NCI-H2107 (cell line): ENCODE data around the gene HTR3E.
"Not testable (repeated sequence)": the region's sequence is repeated elsewhere in the genome, so short reads cannot be mapped to it uniquely, and the experiment has no call there.

Experiments used
- DNase-seq: peaks from one replicate; lab custom pipeline; 2025; lab: John Stamatoyannopoulos, UW

HTR3E gene, protein sequence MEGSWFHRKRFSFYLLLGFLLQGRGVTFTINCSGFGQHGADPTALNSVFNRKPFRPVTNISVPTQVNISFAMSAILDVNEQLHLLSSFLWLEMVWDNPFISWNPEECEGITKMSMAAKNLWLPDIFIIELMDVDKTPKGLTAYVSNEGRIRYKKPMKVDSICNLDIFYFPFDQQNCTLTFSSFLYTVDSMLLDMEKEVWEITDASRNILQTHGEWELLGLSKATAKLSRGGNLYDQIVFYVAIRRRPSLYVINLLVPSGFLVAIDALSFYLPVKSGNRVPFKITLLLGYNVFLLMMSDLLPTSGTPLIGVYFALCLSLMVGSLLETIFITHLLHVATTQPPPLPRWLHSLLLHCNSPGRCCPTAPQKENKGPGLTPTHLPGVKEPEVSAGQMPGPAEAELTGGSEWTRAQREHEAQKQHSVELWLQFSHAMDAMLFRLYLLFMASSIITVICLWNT

GRCh38 chr3:184096811-184097383 lies at the start of gene HTR3E:
Gene HTR3E, plus strand, starts transcription at chr3:184097064. Its CDS starts 466 bp downstream, at chr3:184097530.
- DNase-seq = no peak

- DNase-seq = peak; percentile 51
These were observed 46.5 kb upstream of the HTR3E start for GRCh38 chr3:184050217-184050847.

- DNase-seq = no peak
These were observed 44.1 kb upstream of the HTR3E start, which contains the start of gene HTR3C for GRCh38 chr3:184052767-184053166. Gene HTR3C, plus strand, starts transcription at chr3:184053047. Its CDS starts 34 bp downstream, at chr3:184053081.

- no peak for DNase-seq
These were observed 38.8 kb upstream of the HTR3E start for GRCh38 chr3:184058029-184058428.

- no peak for DNase-seq
These were observed 37.4 kb upstream of the HTR3E start for GRCh38 chr3:184059424-184059823.

DNA sequence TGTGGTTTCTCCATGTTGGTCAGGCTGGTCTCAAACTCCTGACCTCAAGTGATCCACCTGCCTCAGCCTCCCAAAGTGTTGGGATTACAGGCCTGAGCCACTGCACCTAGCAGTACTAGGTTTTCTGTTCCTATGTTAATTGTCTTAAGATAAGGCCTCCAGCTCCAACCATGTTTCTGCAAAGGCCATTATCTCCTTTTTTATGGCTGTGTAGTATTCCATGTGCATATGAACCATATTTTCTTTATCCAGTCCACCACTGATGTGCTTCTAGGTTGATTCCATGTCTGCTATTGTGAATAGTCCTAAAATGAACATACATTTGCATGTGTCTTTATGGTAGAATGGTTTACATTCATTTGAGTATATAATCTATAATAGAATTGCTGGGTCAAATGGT lies 34.2 kb upstream of the HTR3E start:
- no peak for DNase-seq

DNA sequence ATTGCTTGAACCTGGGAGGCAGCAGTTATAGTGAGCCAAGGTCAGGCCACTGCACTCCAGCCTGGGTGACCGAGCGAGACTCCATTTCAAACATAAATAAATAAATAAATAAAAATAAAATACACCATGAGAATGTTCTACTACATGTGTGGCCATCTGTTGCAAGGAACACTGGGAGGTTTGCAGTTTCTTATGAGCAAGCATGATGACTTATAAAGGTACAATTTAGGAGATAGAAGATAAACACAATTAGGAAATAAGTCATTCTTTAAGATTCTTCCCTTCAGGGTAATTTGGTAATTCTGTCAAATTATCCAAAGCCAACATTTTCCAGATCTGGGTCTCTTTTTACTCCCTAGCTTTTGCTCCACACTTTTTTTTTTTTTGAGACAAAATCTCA lies 30.7 kb upstream of the HTR3E start:
- no peak for DNase-seq

DNA sequence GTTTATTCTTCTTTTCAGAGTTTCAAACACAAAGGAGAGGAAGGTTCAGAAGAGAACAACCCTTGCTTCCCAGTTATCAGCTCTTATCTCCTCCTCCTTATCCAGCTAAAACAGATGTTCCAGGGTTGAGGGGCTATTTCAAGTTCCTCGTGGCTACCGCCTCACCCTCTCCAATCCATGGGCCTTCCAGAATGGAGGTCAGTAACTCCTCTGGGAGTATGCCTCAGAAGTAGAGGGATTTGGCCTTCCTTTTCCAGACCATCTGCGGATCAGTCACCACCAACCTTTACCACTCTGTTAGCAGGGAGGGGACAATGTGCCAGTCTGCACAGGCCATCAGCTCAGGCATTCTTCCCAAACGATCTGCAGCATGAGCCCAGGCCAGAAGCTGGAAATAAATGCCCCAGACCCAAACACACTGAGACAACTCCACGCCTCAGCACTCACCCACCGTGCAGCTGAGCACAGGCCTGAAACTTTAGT lies 29.2 kb upstream of the HTR3E start:
- no peak for DNase-seq

DNA sequence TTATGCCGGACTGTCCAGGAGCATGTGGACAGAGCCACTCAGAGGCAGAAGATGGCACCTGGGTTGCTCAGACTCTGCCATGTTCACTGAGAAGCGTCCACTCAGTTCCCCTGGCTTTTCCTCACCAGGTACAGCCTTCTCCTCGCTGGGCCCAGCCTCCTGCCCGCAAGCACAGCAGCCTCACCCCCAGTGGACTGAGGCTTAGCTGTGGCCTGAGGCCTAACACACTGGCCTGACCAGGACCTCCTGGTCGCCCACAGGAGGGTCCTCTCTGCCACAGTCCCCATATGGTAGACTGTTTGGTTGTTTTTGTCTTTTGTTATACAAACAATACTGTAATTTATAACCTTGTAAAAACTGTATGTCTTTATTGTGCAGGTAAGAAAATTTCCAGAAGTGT lies 28.5 kb upstream of the HTR3E start:
- DNase-seq = no peak

DNA sequence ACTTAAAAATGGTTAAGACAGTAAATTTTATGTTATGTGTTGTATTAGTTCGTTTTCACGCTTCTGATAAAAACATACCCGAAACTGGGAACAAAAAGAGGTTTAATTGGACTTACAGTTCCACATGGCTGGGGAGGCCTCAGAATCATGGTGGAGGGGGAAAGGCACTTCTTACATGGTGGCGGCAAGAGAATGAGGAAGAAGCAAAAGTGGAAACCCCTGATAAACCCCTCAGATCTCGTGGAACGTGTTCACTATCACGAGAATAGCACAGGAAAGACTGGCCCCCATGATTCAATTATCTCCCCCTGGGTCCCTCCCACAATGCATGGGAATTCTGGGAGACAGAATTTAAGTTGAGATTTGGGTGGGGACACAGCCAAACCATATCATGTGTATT lies 25.7 kb upstream of the HTR3E start:
- not testable (repeated sequence) for DNase-seq

- DNase-seq = no peak
These were observed 23.2 kb upstream of the HTR3E start for GRCh38 chr3:184073621-184074020.

GRCh38 chr3:184075901-184076300 lies 21.0 kb upstream of the HTR3E start:
- no peak for DNase-seq

- DNase-seq = no peak
These were observed 19.0 kb upstream of the HTR3E start for GRCh38 chr3:184077881-184078280.

GRCh38 chr3:184078851-184079250 lies 18.0 kb upstream of the HTR3E start:
- DNase-seq = no peak

DNA sequence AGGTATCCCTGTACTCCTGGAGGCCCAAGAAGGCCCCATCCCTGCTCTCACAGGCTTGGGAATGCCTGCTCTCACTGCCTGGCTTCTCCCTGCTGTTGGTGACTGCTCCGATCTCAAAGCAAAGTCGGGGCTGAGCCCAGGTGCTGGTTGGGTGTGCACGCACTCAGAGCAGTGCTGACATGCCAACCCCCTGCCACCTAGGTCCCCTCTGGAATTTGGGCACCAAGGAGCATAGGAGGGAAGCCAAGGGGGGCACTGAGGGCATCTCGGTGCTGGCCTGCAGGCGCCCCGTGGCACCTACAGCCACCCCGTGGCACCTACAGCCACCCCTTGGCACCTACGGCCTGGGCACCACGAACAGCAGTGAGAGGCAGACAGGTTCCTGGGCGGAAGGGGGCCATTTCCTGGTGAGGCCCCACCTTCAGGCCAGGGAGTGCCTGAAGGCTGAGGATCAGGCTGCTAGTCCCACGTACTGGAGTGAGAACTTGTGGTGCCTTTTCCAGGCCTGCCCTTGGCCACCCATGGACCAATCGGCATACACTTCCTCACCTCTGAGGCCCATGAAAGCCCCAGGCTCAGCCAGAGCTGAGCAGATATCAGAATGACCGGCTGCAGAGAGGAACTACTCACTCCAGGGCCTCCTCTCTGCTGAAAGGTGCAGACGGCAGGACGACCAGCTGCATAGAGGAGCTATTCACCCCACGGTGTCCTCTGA lies 15.6 kb upstream of the HTR3E start:
- DNase-seq = no peak

DNA sequence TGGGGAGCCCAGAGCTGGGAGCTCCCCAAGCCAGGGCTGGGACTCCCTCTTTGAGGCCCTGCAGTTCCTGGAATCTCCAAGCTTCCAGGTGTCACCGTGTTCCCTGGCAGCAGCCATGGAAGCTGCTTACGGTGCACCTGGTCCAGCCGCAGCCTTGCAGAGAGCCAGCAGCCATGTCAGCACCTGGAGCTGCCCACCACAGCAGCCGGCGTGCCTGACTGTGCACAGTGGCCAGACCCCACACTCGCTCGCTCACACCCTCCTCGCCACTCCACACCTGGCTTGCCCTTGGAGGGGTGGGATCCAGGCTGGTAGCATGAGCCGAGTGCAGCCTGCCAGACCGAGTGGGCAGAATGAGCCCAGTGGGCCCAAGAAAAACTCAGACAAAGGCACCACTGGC lies 14.8 kb upstream of the HTR3E start:
- DNase-seq = no peak

- DNase-seq = no peak
These were observed 14.4 kb upstream of the HTR3E start for GRCh38 chr3:184082465-184082864.

GRCh38 chr3:184085389-184085852 lies 11.4 kb upstream of the HTR3E start:
- no peak for DNase-seq

- DNase-seq = no peak
These were observed 4.7 kb upstream of the HTR3E start for GRCh38 chr3:184092199-184092598.

- DNase-seq = no peak
These were observed 692 bp downstream of the HTR3E start for GRCh38 chr3:184097556-184097955.

DNA sequence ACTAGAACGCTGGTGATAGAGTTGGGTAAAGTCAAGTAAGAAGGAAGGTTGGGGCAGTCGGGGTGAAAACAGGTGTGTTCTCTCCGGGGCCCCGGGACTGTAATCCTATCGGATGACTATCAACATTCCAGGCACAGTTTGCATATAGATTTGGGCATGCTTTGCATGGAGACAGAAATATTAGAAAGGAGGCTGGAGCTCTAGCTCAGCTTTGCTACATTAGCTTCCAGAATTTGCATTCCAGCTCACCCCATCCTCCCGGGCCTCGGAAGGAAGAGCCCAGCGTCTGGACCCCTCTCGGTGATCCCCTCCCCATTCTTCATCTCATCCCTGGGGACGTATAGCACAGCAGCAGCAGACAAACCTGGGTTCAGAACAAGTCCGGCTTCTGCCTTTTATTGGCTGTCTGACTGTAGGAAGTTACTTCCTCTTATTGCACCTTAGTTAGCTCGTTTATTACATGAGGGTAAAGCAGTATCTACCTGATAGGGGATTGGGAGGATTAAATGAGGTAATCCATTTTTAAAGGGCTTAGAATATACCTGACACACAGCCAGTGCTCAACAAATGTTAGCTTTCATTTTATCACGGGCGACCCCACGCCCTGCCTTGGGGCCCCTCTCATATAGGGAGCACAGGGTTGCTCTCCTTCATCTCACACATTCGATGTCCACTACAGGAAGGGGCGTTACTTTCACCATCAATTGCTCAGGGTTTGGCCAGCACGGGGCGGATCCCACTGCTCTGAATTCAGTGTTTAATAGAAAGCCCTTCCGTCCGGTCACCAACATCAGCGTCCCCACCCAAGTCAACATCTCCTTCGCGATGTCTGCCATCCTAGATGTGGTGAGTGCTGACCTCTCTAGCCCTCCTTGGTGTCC lies 3.2 kb downstream of the HTR3E start:
- no peak for DNase-seq
